ENCODE results near the gene HNRNPD.

- no peak for TF ChIP-seq CTCF (conservative IDR thresholded peaks at IDR 0.05; ENCODE audit: low read depth in 2 of 2)
- TF ChIP-seq EZH2 (IDR thresholded peaks at IDR 0.05; ENCODE audit: low read depth, unreplicated experiment): no peak
- TF ChIP-seq ETS1 (IDR thresholded peaks at IDR 0.05): no peak
- no peak for TF ChIP-seq EZH2phosphoT487 (IDR thresholded peaks at IDR 0.05; ENCODE audit: unreplicated experiment)
Measured at GRCh38 chr4:82352825-82353366, 20.9 kb downstream of the HNRNPD start.

Data from GM23338 (cell line).